Activated CD4-positive, alpha-beta T cell treated with anti-CD3 and anti-CD28 coated beads, Interleukin-2, amount 10 ng/mL, durations not matched to agents 7 days and 5 days (primary cell): ENCODE measurements around the gene ICE2. TPM values are rescaled to one million over a fixed set of nuclear protein-coding genes. Genes with fewer than 3 reads are reported as not detected.
A peak's percentile ranks its signal among the peaks of the same experiment; 100 is the strongest.

Experiments
- CTCF ChIA-PET: fragments of 350-600 bp; sonication (Branson Sonifier 250); formaldehyde crosslinking; loops from one replicate; lab custom pipeline; 2021; ENCODE audit warnings: antibody characterized with exemption; lab: Charles Lee
- POLR2A ChIA-PET: fragments of 350-600 bp; sonication (Branson Sonifier 250); formaldehyde crosslinking; loops from one replicate; lab custom pipeline; 2021; ENCODE audit warnings: antibody characterized with exemption; lab: Charles Lee
- DNase-seq: peaks from one replicate; pipeline ENCODE4 v3.0.0-alpha.2; 2020
- H3K27ac Mint-ChIP-seq: one replicate; pipeline ENCODE4 v1.8.0; 2021; ENCODE audit warnings: mild to moderate bottlenecking, moderate library complexity, mixed read lengths
- H3K27me3 Mint-ChIP-seq: one replicate; pipeline ENCODE4 v1.8.0; 2021; ENCODE audit warnings: mixed read lengths
- H3K36me3 Mint-ChIP-seq: one replicate; pipeline ENCODE4 v1.8.0; 2021; ENCODE audit warnings: low read depth, mixed read lengths
- H3K4me1 Mint-ChIP-seq: one replicate; pipeline ENCODE4 v1.8.0; 2021; ENCODE audit warnings: mixed read lengths
- H3K4me3 Mint-ChIP-seq: one replicate; pipeline ENCODE4 v1.8.0; 2021; ENCODE audit warnings: mild to moderate bottlenecking, moderate library complexity, mixed read lengths
- H3K9me3 Mint-ChIP-seq: one replicate; pipeline ENCODE4 v1.8.0; 2021; ENCODE audit warnings: mixed read lengths
- total RNA-seq, 2 experiments: library from RNA; stranded (reverse); gene quantifications; one replicate each; pipeline ENCODE4 v1.2.3, GENCODE V29; 2021

ICE2 gene, protein sequence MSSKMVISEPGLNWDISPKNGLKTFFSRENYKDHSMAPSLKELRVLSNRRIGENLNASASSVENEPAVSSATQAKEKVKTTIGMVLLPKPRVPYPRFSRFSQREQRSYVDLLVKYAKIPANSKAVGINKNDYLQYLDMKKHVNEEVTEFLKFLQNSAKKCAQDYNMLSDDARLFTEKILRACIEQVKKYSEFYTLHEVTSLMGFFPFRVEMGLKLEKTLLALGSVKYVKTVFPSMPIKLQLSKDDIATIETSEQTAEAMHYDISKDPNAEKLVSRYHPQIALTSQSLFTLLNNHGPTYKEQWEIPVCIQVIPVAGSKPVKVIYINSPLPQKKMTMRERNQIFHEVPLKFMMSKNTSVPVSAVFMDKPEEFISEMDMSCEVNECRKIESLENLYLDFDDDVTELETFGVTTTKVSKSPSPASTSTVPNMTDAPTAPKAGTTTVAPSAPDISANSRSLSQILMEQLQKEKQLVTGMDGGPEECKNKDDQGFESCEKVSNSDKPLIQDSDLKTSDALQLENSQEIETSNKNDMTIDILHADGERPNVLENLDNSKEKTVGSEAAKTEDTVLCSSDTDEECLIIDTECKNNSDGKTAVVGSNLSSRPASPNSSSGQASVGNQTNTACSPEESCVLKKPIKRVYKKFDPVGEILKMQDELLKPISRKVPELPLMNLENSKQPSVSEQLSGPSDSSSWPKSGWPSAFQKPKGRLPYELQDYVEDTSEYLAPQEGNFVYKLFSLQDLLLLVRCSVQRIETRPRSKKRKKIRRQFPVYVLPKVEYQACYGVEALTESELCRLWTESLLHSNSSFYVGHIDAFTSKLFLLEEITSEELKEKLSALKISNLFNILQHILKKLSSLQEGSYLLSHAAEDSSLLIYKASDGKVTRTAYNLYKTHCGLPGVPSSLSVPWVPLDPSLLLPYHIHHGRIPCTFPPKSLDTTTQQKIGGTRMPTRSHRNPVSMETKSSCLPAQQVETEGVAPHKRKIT
- total RNA-seq: 10 to 100 TPM; 70.0 to 77.7 TPM

- ChIA-PET POLR2A (no interaction called here), CTCF (interaction anchor here (0.7 to 1.0 kb wide), 2 partner anchors 9 to 67 kb away, joined by 3 to 4 read pairs; no protein-coding TSS in a partner anchor)
- DNase-seq: peak; percentile 97
These were observed at the start of gene ICE2 for GRCh38 chr15:60478566-60479360. TSS of gene ICE2 (minus strand) at chr15:60479142. CDS start at chr15:60477977, 1,165 bp downstream.

DNA sequence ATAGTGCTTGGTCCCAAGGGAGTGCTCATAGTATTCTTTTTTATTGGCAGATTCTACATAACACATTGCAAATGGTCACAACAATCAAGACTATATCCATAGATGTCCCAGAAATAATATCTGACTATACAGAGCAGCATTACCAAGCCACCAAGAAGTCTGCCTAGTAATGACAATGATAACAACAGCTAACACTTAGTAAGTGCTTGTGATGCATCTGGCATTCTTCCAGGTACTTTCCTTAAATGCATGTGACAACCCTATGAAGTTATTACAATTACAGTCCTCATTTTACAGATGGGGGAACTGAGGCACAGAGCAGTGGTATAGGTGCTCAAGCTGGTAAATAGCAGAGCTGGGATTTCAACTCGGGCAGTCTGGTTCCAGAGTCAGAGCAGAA is 49.6 kb upstream of the ICE2 start:
- Mint-ChIP-seq H3K9me3 (no peaks in the 10 kb centered on the region), H3K4me3 (no peak overlapping the region), H3K36me3 (peaks cover 32% of the 10 kb centered on the region), H3K27ac (no peak overlapping the region), H3K27me3 (no peaks in the 10 kb centered on the region), H3K4me1 (peaks cover 13% of the 10 kb centered on the region)
- DNase-seq: no peak
- CTCF ChIA-PET: interaction anchor here (1.0 to 1.5 kb wide), 3 partner anchors 8 to 13 kb away, joined by 4 to 7 read pairs (median 4); no protein-coding TSS in a partner anchor
- POLR2A ChIA-PET: no interaction called here

More at GRCh38 chr15:60478566-60479360, at the start of gene ICE2:
- peak within 1 kb of the TSS; percentile 93 for H3K4me3 Mint-ChIP-seq
- H3K9me3 Mint-ChIP-seq: no peaks in the 10 kb centered on the region
- peaks cover 28% of the 10 kb centered on the region for H3K36me3 Mint-ChIP-seq
- H3K27me3 Mint-ChIP-seq: no peaks in the 10 kb centered on the region
- H3K4me1 Mint-ChIP-seq: peaks cover 55% of the 10 kb centered on the region
- H3K27ac Mint-ChIP-seq: peak within 1 kb of the TSS; percentile 97

DNA sequence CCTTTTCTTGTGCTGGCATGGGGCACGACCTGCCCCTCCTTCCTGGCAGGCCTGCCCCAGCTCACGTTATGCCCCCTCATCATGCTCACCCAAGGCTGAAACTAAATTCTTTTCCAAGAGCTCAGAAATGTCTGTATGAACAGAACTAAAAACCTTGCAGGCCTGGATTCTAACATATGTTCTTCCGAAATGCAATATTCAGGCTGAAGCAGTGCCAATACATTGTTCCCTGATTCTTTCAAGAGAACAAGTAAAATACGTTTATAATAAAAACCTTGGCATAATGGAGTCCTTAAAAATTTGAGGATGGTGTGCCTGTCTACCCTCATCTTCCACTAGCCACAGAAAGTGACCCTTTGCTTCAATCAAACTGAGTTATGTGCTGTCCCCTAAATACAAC is 48.5 kb upstream of the ICE2 start:
- ChIA-PET POLR2A (no interaction called here), CTCF (interaction anchor here (1.0 to 1.6 kb wide), 5 partner anchors 10 to 19 kb away, joined by 3 to 5 read pairs (median 4); no protein-coding TSS in a partner anchor)
- H3K36me3 Mint-ChIP-seq: peaks cover 35% of the 10 kb centered on the region
- H3K4me3 Mint-ChIP-seq: no peak overlapping the region
- no peaks in the 10 kb centered on the region for H3K27me3 Mint-ChIP-seq
- DNase-seq: no peak
- peaks cover 14% of the 10 kb centered on the region for H3K4me1 Mint-ChIP-seq
- no peaks in the 10 kb centered on the region for H3K9me3 Mint-ChIP-seq
- H3K27ac Mint-ChIP-seq: no peak overlapping the region

DNA sequence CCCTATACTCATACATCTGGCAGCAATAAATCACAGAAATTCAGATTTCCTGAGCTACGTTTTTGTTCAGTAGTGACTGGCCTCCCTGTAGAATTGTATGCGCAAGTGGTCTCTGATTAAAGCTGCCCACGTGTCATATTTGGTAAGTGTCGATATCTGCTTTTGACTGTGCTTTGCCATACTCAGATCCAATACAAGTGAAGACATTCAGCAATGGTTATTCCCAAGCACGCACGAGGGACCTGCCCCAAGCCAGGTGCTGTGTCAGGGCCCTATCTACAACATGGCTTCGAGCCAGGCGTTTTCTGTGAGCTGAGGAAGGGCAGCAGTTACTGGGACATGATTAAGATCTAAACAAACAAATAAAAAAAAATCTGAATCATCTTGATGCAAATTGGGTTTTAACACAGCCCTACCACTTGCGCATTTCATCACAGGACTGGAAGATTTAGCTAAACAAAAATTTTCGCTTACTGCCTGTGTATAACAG is 47.2 kb upstream of the ICE2 start:
- Mint-ChIP-seq H3K9me3 (no peaks in the 10 kb centered on the region), H3K4me3 (no peak overlapping the region), H3K27ac (peak overlapping the region; percentile 22), H3K27me3 (no peaks in the 10 kb centered on the region), H3K4me1 (peaks cover 17% of the 10 kb centered on the region), H3K36me3 (peaks cover 40% of the 10 kb centered on the region)
- no peak for DNase-seq
- ChIA-PET POLR2A (no interaction called here), CTCF (interaction anchor here (1.1 to 1.6 kb wide), 4 partner anchors 11 to 49 kb away, joined by 3 to 5 read pairs (median 4); no protein-coding TSS in a partner anchor)

DNA sequence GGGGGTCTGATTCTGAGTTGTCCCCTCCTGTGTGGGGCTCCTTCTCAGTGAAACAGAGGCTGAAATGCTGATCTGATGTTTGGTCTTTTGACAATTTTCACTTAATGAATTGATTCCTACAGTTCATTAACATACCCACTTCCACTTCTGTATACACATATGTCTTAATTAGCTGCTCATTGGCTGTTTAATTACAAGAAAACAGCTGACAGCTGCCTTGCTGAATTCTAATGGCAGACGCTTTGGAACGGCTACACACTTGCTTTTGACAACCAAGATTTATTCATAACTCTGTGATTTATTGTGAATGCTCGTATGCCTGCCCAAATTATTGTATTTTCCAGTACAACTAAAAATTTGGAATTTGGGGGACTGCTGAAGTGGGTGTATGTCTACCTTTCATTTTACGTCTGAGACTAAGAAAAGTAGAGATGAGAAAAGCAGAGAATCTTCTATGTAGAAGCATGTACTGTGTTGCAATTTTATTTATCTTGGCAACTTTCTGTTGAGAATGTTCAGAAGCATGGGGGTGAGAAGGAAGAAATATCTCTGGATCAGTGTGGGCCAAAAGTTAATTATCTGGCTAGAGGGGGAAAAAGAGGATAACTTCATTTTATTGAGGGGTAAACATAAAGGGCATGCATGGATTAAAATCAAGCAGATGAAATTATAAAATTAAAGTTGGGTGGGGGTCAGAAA is 46.5 kb upstream of the ICE2 start:
- POLR2A ChIA-PET: interaction anchor here (0.5 kb wide), 1 partner anchor 18 kb away, joined by 3 read pairs; no protein-coding TSS in a partner anchor

GRCh38 chr15:60523056-60523455 is 44.1 kb upstream of the ICE2 start:
- Mint-ChIP-seq H3K4me3 (no peak overlapping the region), H3K4me1 (peaks cover 30% of the 10 kb centered on the region), H3K36me3 (peaks cover 38% of the 10 kb centered on the region)

More for the DNA sequence above, 46.5 kb upstream of the ICE2 start:
- Mint-ChIP-seq H3K27me3 (no peaks in the 10 kb centered on the region), H3K4me1 (peaks cover 22% of the 10 kb centered on the region), H3K4me3 (no peak overlapping the region), H3K36me3 (peaks cover 40% of the 10 kb centered on the region), H3K9me3 (no peaks in the 10 kb centered on the region), H3K27ac (no peak overlapping the region)
- no peak for DNase-seq
- CTCF ChIA-PET: interaction anchor here (0.5 to 1.6 kb wide), 3 partner anchors 9 to 50 kb away, joined by 3 to 5 read pairs (median 4); no protein-coding TSS in a partner anchor

GRCh38 chr15:60520825-60521368 is 42.0 kb upstream of the ICE2 start:
- H3K4me3 Mint-ChIP-seq: no peak overlapping the region
- peaks cover 33% of the 10 kb centered on the region for H3K36me3 Mint-ChIP-seq
- ChIA-PET CTCF (interaction anchor here (0.6 to 4.0 kb wide), 40 partner anchors 8 to 1853 kb away, joined by 3 to 31 read pairs (median 5); no protein-coding TSS in a partner anchor), POLR2A (interaction anchor here (0.6 to 0.7 kb wide), 2 partner anchors 32 to 63 kb away, joined by 3 to 5 read pairs; no protein-coding TSS in a partner anchor)
- no peaks in the 10 kb centered on the region for H3K27me3 Mint-ChIP-seq
- peak overlapping the region; percentile 11 for H3K27ac Mint-ChIP-seq
- peaks cover 30% of the 10 kb centered on the region for H3K4me1 Mint-ChIP-seq
- peak; percentile 86 for DNase-seq
- H3K9me3 Mint-ChIP-seq: no peaks in the 10 kb centered on the region

More at GRCh38 chr15:60523056-60523455, 44.1 kb upstream of the ICE2 start:
- H3K27ac Mint-ChIP-seq: no peak overlapping the region
- CTCF ChIA-PET: interaction anchor here (4.0 kb wide), 1 partner anchor 162 kb away, joined by 31 read pairs; no protein-coding TSS in a partner anchor
- no peaks in the 10 kb centered on the region for H3K9me3 Mint-ChIP-seq
- no peak for DNase-seq
- no peaks in the 10 kb centered on the region for H3K27me3 Mint-ChIP-seq
- POLR2A ChIA-PET: no interaction called here

- ChIA-PET CTCF (interaction anchor here (0.6 to 4.0 kb wide), 39 partner anchors 8 to 829 kb away, joined by 3 to 31 read pairs (median 5); no protein-coding TSS in a partner anchor), POLR2A (interaction anchor here (0.6 to 0.7 kb wide), 2 partner anchors 33 to 64 kb away, joined by 3 to 5 read pairs; no protein-coding TSS in a partner anchor)
- Mint-ChIP-seq H3K27ac (peak overlapping the region; percentile 11), H3K27me3 (no peaks in the 10 kb centered on the region), H3K36me3 (peaks cover 36% of the 10 kb centered on the region), H3K9me3 (no peaks in the 10 kb centered on the region), H3K4me1 (peaks cover 30% of the 10 kb centered on the region), H3K4me3 (no peak overlapping the region)
- DNase-seq: no peak
These were observed 41.3 kb upstream of the ICE2 start for GRCh38 chr15:60520013-60520824.

DNA sequence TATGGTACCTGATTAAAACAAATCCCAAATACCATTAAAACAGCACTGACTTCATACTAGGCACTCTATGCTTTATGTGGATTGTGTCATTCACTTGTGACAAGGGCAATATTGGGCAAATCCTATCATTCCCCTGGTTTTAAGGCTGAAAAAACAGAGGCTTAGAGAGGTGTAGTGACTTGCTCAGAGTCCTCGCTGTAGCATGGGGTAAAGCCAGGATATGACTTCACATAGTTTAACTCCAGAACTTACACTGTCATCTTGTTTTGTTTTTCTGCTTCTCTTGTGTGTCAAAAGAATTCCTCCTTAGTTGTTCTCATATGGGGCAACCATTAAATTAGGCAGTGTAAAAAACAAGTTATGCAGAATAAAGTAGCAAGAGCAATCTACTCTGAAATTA is 40.3 kb upstream of the ICE2 start:
- POLR2A ChIA-PET: no interaction called here
- no peak overlapping the region for H3K27ac Mint-ChIP-seq
- H3K4me1 Mint-ChIP-seq: peaks cover 32% of the 10 kb centered on the region
- no peaks in the 10 kb centered on the region for H3K9me3 Mint-ChIP-seq
- no peak for DNase-seq
- no peak overlapping the region for H3K4me3 Mint-ChIP-seq
- CTCF ChIA-PET: interaction anchor here (1.6 to 4.0 kb wide), 3 partner anchors 7 to 158 kb away, joined by 5 to 31 read pairs (median 8); no protein-coding TSS in a partner anchor
- H3K27me3 Mint-ChIP-seq: no peaks in the 10 kb centered on the region
- H3K36me3 Mint-ChIP-seq: peaks cover 34% of the 10 kb centered on the region

DNA sequence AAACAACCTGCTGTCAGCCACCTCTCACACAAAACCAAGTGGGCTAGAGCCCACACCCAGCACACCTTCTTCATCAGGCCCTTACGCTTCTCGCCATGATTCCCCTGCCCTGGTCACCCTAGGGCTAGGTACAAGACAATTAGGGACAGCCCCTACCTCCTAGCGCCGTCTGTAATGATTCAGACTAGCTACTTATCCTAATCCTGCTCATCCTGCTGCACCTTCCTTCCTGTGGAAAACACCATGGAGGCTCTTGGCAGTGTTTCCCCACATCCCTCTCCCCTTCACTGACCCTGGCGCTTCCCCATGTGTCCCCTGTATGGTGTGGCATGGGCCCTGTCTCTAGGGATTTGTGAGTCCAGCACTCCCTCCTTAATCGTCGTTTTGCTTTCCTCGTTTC is 39.6 kb upstream of the ICE2 start:
- no peak overlapping the region for H3K27ac Mint-ChIP-seq
- ChIA-PET POLR2A (no interaction called here), CTCF (interaction anchor here (0.7 kb wide), 1 partner anchor 384 kb away, joined by 3 read pairs; no protein-coding TSS in a partner anchor)
- peaks cover 37% of the 10 kb centered on the region for H3K36me3 Mint-ChIP-seq
- peaks cover 27% of the 10 kb centered on the region for H3K4me1 Mint-ChIP-seq
- no peak for DNase-seq
- H3K4me3 Mint-ChIP-seq: no peak overlapping the region
- H3K9me3 Mint-ChIP-seq: no peaks in the 10 kb centered on the region
- no peaks in the 10 kb centered on the region for H3K27me3 Mint-ChIP-seq
